HepG2 (cell line): ENCODE measurements around the gene SUPT4H1. TPM values are rescaled to one million over a fixed set of nuclear protein-coding genes. Genes with fewer than 3 reads are reported as not detected.

Experiments
- ATF4 ChIP-seq, 2 experiments: fragments of 450-650 bp in 1 of 2; sonication (generic) in 1 of 2; formaldehyde crosslinking; IDR thresholded peaks; 2 replicates each; pipeline versions ENCODE4 v1.5.0 to v1.8.0; 2020 to 2022; ENCODE audit warnings: mild to moderate bottlenecking in 1 of 2, missing genetic modification reagents in 1 of 2
- BRD4 ChIP-seq: sonication (generic); formaldehyde crosslinking; IDR thresholded peaks from 2 replicates; pipeline ENCODE4 v1.4.0; 2020; ENCODE audit warnings: missing genetic modification reagents
- FOXM1 ChIP-seq: sonication (generic); formaldehyde crosslinking; IDR thresholded peaks from 2 replicates; pipeline ENCODE4 v1.5.0; 2020; ENCODE audit warnings: missing genetic modification reagents
- GATAD1 ChIP-seq: IDR thresholded peaks from 2 replicates; pipeline ENCODE4 v1.6.1; 2016; ENCODE audit warnings: missing genetic modification reagents, missing compliant biosample characterization
- GATAD2A ChIP-seq: IDR thresholded peaks from 2 replicates; pipeline ENCODE4 v1.6.1; 2016
- IKZF4 ChIP-seq: sonication (generic); formaldehyde crosslinking; IDR thresholded peaks from 2 replicates; pipeline ENCODE4 v1.5.1; 2020; ENCODE audit warnings: borderline replicate concordance, mild to moderate bottlenecking, low read depth, missing genetic modification reagents; ENCODE audit errors: not compliant biosample characterization
- NFE2L2 ChIP-seq: fragments of 150-350 bp; IDR thresholded peaks from 2 replicates; pipeline ENCODE4 v1.6.1; 2014; ENCODE audit warnings: low read length
- PATZ1 ChIP-seq: sonication (generic); formaldehyde crosslinking; IDR thresholded peaks from 2 replicates; pipeline ENCODE4 v1.4.0; 2020; ENCODE audit warnings: missing genetic modification reagents
- PITX1 ChIP-seq: sonication (generic); formaldehyde crosslinking; IDR thresholded peaks from 2 replicates; pipeline ENCODE4 v1.5.1; 2020; ENCODE audit warnings: mild to moderate bottlenecking, missing genetic modification reagents
- ZBTB1 ChIP-seq: sonication (generic); formaldehyde crosslinking; IDR thresholded peaks from 2 replicates; pipeline ENCODE4 v1.4.0; 2020; ENCODE audit warnings: missing genetic modification reagents, borderline replicate concordance
- ZGPAT ChIP-seq: IDR thresholded peaks from 2 replicates; pipeline ENCODE4 v1.6.1; 2016; ENCODE audit warnings: mild to moderate bottlenecking
- ZNF281 ChIP-seq: sonication (generic); formaldehyde crosslinking; IDR thresholded peaks from 2 replicates; pipeline ENCODE4 v1.4.0; 2020; ENCODE audit warnings: missing genetic modification reagents, borderline replicate concordance
- ZNF331 ChIP-seq: sonication (generic); formaldehyde crosslinking; IDR thresholded peaks from 2 replicates; pipeline ENCODE4 v1.4.0; 2020; ENCODE audit warnings: missing genetic modification reagents
- ZNF672 ChIP-seq: sonication (generic); formaldehyde crosslinking; IDR thresholded peaks from 2 replicates; pipeline ENCODE4 v1.8.1; 2022; ENCODE audit warnings: missing genetic modification reagents
- ZNF687 ChIP-seq: sonication (generic); formaldehyde crosslinking; IDR thresholded peaks from 2 replicates; pipeline ENCODE4 v1.5.1; 2020; ENCODE audit warnings: mild to moderate bottlenecking, missing genetic modification reagents, moderate library complexity
- polyA plus RNA-seq, 8 experiments: library from polyadenylated mRNA; depleted of rRNA in 3 of 8; stranded (reverse) in 7 of 8; unstranded in 1 of 8; fragments of >200 nt; fragmentation: Illumina TruSeq in 4 of 8; extraction: Trizol in 4 of 8; gene quantifications; 2 replicates each; pipeline versions ENCODE4 v1.2.1 to v1.2.3, GENCODE V29; 2011 to 2016; ENCODE audit warnings: low read depth in 4 of 8, missing spikeins in 1 of 8, mixed read lengths in 1 of 8; ENCODE audit not compliant: insufficient read depth in 1 of 8
- total RNA-seq, 5 experiments: library from RNA; depleted of rRNA; stranded (reverse); fragments of >200 nt; fragmentation: Illumina TruSeq; extraction: Trizol; gene quantifications; 2 replicates each; pipeline ENCODE4 v1.2.3, GENCODE V29; 2016; ENCODE audit warnings: low read depth in 1 of 5

SUPT4H1 gene
- total and polyA plus RNA-seq, 2 of the 13 experiments (the other 11 are each of a cell fraction or from before 2014, with no cell fraction given): 155 to 244 TPM

GRCh38 chr17:58377093-58377601 is 25.1 kb upstream of the SUPT4H1 start (continued):
- TF ChIP-seq ZNF331 (0 out of 2 replicates have a peak, but pooled peaks have one; percentile 35), ZNF281 (CRISPR knock-in tag) (peak; percentile 82; the same call in 1 of the 2 replicates), GATAD2A (CRISPR knock-in tag) (0 out of 2 replicates have a peak, but pooled peaks have one; percentile 22), GATAD1 (CRISPR knock-in tag) (no peak), ZBTB1 (no peak), ZNF687 (CRISPR knock-in tag) (no peak), PITX1 (CRISPR knock-in tag) (0 out of 2 replicates have a peak, but pooled peaks have one; percentile 20), IKZF4 (CRISPR knock-in tag) (no peak), NFE2L2 (no peak), PATZ1 (CRISPR knock-in tag) (no peak), ATF4 (CRISPR knock-in tag; IDR thresholded peaks at IDR 0.05) (0 out of 4 replicates have a peak, but pooled peaks of 1 of the 2 experiments have one; percentile 19), ZGPAT (CRISPR knock-in tag) (no peak), FOXM1 (no peak; the same call in 1 of the 2 replicates), ZNF672 (CRISPR knock-in tag) (no peak), BRD4 (CRISPR knock-in tag) (no peak)
- TF ChIP-seq, all 625 proteins: peak for 10
